ENCODE results near the gene SPAG16. TPM values are rescaled to one million over a fixed set of nuclear protein-coding genes. Genes with fewer than 3 reads are reported as not detected.

Gene SPAG16
- total RNA-seq, 1 donor from 2014 or later: 14.4 TPM

GRCh38 chr2:214035921-214036320 lies 751.7 kb downstream of the SPAG16 start:
- Mint-ChIP-seq H3K4me1 (ENCODE audit: unreplicated experiment) (peaks cover 5% of the 10 kb centered on the region), H3K9me3 (ENCODE audit: unreplicated experiment) (no peaks in the 10 kb centered on the region), H3K27ac (ENCODE audit: unreplicated experiment) (no peak overlapping the region), H3K27me3 (ENCODE audit: unreplicated experiment) (no peaks in the 10 kb centered on the region), H3K4me3 (ENCODE audit: unreplicated experiment) (no peak overlapping the region), H3K36me3 (ENCODE audit: low read depth, unreplicated experiment) (no peaks in the 10 kb centered on the region)
- TF ChIP-seq CTCF (IDR thresholded peaks at IDR 0.05; ENCODE audit: unreplicated experiment): no peak
- DNase-seq (ENCODE audit: low spot score): no peak

GRCh38 chr2:214038186-214038585 lies 753.9 kb downstream of the SPAG16 start:
- Mint-ChIP-seq H3K27ac (ENCODE audit: unreplicated experiment) (no peak overlapping the region), H3K4me3 (ENCODE audit: unreplicated experiment) (no peak overlapping the region)

DNA sequence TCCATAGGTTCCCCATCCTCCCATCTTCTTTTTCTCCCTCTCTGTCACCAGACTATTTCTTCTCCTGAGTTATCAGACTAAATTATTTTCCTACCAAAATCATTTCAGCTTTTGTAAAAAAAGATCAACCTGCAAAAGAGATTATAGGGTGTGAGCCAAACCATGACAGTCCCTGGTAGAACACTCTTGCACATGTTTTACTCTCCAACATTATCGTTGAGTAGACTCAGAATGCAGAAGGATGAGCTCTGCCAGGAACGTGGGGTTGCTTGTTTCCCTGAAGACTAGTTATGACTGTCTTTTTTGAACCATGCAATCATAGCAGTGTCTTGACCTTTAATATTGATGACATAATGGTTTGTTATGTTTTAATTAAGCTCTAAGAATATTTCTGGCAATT lies 766.5 kb downstream of the SPAG16 start:
- no peak for DNase-seq (ENCODE audit: low spot score)
- Mint-ChIP-seq H3K4me3 (ENCODE audit: unreplicated experiment) (no peak overlapping the region), H3K27ac (ENCODE audit: unreplicated experiment) (no peak overlapping the region), H3K36me3 (ENCODE audit: low read depth, unreplicated experiment) (no peaks in the 10 kb centered on the region), H3K27me3 (ENCODE audit: unreplicated experiment) (peaks cover 1% of the 10 kb centered on the region), H3K9me3 (ENCODE audit: unreplicated experiment) (no peaks in the 10 kb centered on the region), H3K4me1 (ENCODE audit: unreplicated experiment) (no peaks in the 10 kb centered on the region)
- TF ChIP-seq CTCF (IDR thresholded peaks at IDR 0.05; ENCODE audit: unreplicated experiment): no peak

More at GRCh38 chr2:214038186-214038585, 753.9 kb downstream of the SPAG16 start:
- DNase-seq (ENCODE audit: low spot score): no peak
- Mint-ChIP-seq H3K27me3 (ENCODE audit: unreplicated experiment) (no peaks in the 10 kb centered on the region), H3K9me3 (ENCODE audit: unreplicated experiment) (no peaks in the 10 kb centered on the region), H3K36me3 (ENCODE audit: low read depth, unreplicated experiment) (no peaks in the 10 kb centered on the region), H3K4me1 (ENCODE audit: unreplicated experiment) (no peaks in the 10 kb centered on the region)
- no peak for TF ChIP-seq CTCF (IDR thresholded peaks at IDR 0.05; ENCODE audit: unreplicated experiment)

- no peaks in the 10 kb centered on the region for H3K9me3 Mint-ChIP-seq (ENCODE audit: unreplicated experiment)
- H3K4me3 Mint-ChIP-seq (ENCODE audit: unreplicated experiment): no peak overlapping the region
- DNase-seq (ENCODE audit: low spot score): no peak
- no peaks in the 10 kb centered on the region for H3K36me3 Mint-ChIP-seq (ENCODE audit: low read depth, unreplicated experiment)
- H3K4me1 Mint-ChIP-seq (ENCODE audit: unreplicated experiment): no peaks in the 10 kb centered on the region
- peaks cover 1% of the 10 kb centered on the region for H3K27me3 Mint-ChIP-seq (ENCODE audit: unreplicated experiment)
- no peak for TF ChIP-seq CTCF (IDR thresholded peaks at IDR 0.05; ENCODE audit: unreplicated experiment)
- no peak overlapping the region for H3K27ac Mint-ChIP-seq (ENCODE audit: unreplicated experiment)
Measured at GRCh38 chr2:214051585-214051984, 767.3 kb downstream of the SPAG16 start.

DNA sequence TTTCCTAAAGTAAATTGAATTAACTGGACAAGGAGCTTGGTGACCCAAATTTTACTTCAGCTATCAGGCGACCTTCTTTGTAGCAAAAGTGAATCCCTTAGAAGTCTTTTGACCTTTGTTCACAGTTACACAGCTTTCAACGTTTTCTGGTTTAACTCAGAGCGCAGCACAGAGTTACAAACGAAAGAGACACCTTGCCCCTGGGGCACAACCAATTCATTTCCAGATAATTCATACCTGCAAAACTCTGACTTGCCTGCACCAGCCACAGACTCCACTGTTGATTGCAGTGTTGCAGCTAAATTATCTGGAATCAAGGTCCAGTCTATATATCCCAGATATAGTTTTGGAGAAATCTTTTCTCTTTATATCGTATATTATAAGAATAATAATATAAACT lies 768.0 kb downstream of the SPAG16 start:
- H3K36me3 Mint-ChIP-seq (ENCODE audit: low read depth, unreplicated experiment): no peaks in the 10 kb centered on the region
- H3K27me3 Mint-ChIP-seq (ENCODE audit: unreplicated experiment): peaks cover 1% of the 10 kb centered on the region
- no peak overlapping the region for H3K27ac Mint-ChIP-seq (ENCODE audit: unreplicated experiment)
- DNase-seq (ENCODE audit: low spot score): no peak
- no peak overlapping the region for H3K4me3 Mint-ChIP-seq (ENCODE audit: unreplicated experiment)
- no peak for TF ChIP-seq CTCF (IDR thresholded peaks at IDR 0.05; ENCODE audit: unreplicated experiment)
- H3K4me1 Mint-ChIP-seq (ENCODE audit: unreplicated experiment): no peaks in the 10 kb centered on the region
- no peaks in the 10 kb centered on the region for H3K9me3 Mint-ChIP-seq (ENCODE audit: unreplicated experiment)

Data from endothelial cell (in vitro differentiated cells).